GM21528 (cell line): ENCODE results near the gene PTPRN2.

Experiments used
- ATAC-seq: cut with Tn5 transposase; IDR thresholded peaks from one replicate; pipeline ENCODE4 v1.9.1; 2021; ENCODE audit warnings: mild to moderate bottlenecking, moderate library complexity; ENCODE audit not compliant: unreplicated experiment, low FRiP score

PTPRN2 gene

GRCh38 chr7:158449942-158450341 lies 137.7 kb downstream of the PTPRN2 start:
- ATAC-seq, result no peak

GRCh38 chr7:158449266-158449665 lies 138.4 kb downstream of the PTPRN2 start:
- ATAC-seq, result no peak

GRCh38 chr7:158448430-158449100 lies 139.1 kb downstream of the PTPRN2 start:
- ATAC-seq, result no peak

- ATAC-seq, result no peak
Measured at GRCh38 chr7:158447506-158448171, 140.0 kb downstream of the PTPRN2 start.

- ATAC-seq, result no peak
Measured at GRCh38 chr7:158447151-158447505, 140.5 kb downstream of the PTPRN2 start.

- ATAC-seq, result no peak
Measured at GRCh38 chr7:158446706-158447105, 140.9 kb downstream of the PTPRN2 start.

GRCh38 chr7:158446281-158446680 lies 141.3 kb downstream of the PTPRN2 start:
- no peak for ATAC-seq

GRCh38 chr7:158445421-158446175 lies 142.0 kb downstream of the PTPRN2 start:
- no peak for ATAC-seq

- ATAC-seq, result no peak
Measured at GRCh38 chr7:158444501-158445420, 142.9 kb downstream of the PTPRN2 start.

GRCh38 chr7:158443688-158444483 lies 143.7 kb downstream of the PTPRN2 start:
- ATAC-seq, result no peak

GRCh38 chr7:158443014-158443687 lies 144.5 kb downstream of the PTPRN2 start:
- no peak for ATAC-seq

GRCh38 chr7:158442260-158442659 lies 145.4 kb downstream of the PTPRN2 start:
- ATAC-seq, result no peak

- ATAC-seq, result no peak
Measured at GRCh38 chr7:158439035-158439434, 148.6 kb downstream of the PTPRN2 start.

GRCh38 chr7:158432369-158433341 lies 155.0 kb downstream of the PTPRN2 start:
- ATAC-seq, result no peak

- no peak for ATAC-seq
Measured at GRCh38 chr7:158431941-158432347, 155.7 kb downstream of the PTPRN2 start.

GRCh38 chr7:158431055-158431940 lies 156.3 kb downstream of the PTPRN2 start:
- ATAC-seq, result no peak
